ENCODE measurements around the gene ANKRD55.
"Not testable (repeated sequence)": the region's sequence is repeated elsewhere in the genome, so short reads cannot be mapped to it uniquely, and the experiment has no call there.

ANKRD55 gene

DNA sequence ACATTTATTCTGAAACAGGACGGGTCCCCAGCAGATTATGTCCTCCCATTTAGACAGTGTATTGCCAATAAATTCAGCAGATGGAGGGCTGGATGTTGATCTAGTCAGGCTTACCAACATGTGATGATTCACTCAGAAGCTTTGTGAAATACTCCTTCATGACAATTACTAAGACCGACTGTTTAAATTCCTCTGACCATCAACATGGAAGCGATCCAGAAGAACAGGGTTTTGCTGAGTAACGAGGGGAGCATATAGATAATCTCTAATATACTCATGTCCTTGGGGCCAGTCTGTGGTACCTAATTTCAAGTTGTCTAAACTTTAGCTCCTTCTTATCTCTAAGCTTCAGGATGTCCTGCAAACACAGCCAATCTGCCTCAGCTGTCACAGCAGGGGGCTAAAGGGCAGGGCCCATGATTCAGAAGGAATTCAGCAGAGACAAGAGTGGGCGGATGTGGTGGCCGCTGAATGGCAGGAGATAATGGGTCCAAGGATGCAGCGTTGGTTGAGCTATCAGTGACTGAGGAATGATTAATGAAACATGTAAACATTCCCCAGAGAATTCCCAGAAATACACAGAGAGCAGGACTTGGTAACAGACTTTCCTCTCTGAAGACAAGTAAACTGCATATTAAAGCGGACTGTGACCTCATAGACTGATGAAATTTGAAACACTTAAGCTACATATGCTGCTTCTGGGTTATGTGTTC, 109.4 kb downstream of the ANKRD55 start:
- no peak overlapping the region for H3K4me3 ChIP-seq (ENCODE audit: control insufficient read depth, low read depth, low read length)
- peak; percentile 99 for DNase-seq (ENCODE audit: low read depth)
- TF ChIP-seq, protein P1, sequence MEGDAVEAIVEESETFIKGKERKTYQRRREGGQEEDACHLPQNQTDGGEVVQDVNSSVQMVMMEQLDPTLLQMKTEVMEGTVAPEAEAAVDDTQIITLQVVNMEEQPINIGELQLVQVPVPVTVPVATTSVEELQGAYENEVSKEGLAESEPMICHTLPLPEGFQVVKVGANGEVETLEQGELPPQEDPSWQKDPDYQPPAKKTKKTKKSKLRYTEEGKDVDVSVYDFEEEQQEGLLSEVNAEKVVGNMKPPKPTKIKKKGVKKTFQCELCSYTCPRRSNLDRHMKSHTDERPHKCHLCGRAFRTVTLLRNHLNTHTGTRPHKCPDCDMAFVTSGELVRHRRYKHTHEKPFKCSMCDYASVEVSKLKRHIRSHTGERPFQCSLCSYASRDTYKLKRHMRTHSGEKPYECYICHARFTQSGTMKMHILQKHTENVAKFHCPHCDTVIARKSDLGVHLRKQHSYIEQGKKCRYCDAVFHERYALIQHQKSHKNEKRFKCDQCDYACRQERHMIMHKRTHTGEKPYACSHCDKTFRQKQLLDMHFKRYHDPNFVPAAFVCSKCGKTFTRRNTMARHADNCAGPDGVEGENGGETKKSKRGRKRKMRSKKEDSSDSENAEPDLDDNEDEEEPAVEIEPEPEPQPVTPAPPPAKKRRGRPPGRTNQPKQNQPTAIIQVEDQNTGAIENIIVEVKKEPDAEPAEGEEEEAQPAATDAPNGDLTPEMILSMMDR (IDR thresholded peaks at IDR 0.05; ENCODE audit: control insufficient read depth, insufficient read depth, low read depth, low read length, missing control alignments), result no peak

DNA sequence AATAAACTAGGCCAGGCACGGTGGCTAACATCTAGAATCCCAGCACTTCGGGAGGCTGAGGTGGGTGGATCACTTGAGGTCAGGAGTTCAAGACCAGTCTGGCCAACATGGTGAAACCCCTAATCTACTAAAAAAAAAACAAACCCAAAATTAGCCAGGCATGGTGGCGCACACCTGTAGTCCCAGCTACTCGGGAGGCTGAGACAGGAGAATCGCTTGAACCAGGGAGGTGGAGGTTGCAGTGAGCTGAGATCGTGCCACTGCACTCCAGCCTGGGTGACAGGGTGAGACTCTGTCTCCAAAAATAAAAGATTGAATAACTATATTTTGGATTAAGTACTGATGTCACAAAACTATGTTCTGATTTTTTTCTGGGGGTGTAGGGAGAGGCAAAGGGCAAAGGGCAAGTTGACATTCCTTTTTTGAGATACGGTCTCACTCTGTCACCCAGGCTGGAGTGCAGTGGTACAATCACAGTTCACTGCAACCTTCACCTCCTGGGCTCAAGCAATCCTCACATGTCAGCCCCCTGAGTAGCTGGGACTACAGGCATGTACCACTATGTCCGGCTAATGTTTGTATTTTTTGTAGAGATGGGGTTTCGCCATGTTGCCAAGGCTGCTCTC, 110.7 kb downstream of the ANKRD55 start:
- H3K4me3 ChIP-seq (ENCODE audit: control insufficient read depth, low read depth, low read length); DNase-seq (ENCODE audit: low read depth): not testable (repeated sequence)

DNA sequence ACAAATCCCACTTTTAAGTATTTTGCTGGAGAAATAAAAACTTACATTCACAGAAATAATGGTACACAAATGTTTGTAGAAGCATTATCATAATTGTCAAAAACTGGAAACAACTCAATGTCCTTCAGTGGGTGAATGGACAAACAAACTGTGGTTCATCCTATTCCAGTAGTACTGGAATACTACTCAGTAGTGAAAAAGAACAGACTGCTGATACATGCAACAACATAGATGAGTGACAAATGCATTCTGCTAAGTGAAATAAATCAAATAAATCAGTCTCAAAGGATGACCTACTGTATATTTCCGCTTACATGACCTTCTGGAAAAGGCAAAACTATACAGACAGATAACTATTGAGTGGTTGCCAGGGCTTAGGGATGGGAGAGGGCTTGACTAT, 114.1 kb downstream of the ANKRD55 start:
- TF ChIP-seq, protein P1 (IDR thresholded peaks at IDR 0.05; ENCODE audit: control insufficient read depth, insufficient read depth, low read depth, low read length, missing control alignments), result no peak
- DNase-seq (ENCODE audit: low read depth), result no peak
- H3K4me3 ChIP-seq (ENCODE audit: control insufficient read depth, low read depth, low read length), result no peak overlapping the region

DNA sequence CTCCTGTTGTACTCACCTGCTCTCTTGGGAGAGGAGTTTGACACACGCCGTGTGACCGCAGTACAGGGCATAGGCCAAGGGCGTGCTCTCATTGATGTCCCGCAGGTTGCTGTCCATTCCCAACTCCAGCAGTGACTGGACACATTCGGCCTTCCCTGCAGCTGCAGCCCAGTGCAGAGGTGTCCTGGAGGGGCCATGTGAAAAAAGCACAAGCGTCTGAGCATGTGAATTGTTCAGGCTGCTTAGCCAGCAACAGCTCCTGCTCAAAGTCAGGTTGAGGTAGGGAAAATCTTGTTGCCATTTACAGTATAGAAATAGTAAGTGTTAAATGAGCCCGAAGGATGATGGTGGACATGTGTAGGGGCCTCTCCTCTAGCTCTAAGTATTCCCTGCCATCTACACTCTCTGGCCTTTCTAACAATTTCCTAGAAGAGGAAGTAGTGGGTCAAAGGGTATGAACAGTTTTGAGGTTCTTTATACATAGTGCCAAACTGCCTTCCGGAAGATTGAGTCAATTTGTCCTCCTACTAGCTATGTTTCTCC, 116.5 kb downstream of the ANKRD55 start:
- TF ChIP-seq, protein P1 (IDR thresholded peaks at IDR 0.05; ENCODE audit: control insufficient read depth, insufficient read depth, low read depth, low read length, missing control alignments), result no peak
- DNase-seq (ENCODE audit: low read depth), result no peak
- H3K4me3 ChIP-seq (ENCODE audit: control insufficient read depth, low read depth, low read length), result no peak overlapping the region

DNA sequence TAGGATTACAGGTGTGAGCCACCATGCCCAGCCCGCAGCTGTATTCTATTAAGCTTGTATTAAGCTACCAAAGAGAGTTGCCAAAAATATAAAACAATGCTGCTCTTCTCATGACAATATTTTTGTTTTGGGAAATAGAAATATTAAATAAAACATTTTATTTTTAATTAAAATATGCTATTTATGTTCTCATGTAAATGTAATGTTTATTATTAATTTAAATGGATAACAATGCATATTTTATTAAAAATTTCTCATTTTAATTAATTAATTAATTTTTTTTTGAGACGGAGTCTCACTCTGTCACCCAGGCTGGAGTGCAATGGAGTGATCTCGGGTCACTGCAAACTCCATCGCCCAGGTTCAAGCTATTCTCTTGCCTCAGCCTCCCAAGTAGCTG, 117.5 kb downstream of the ANKRD55 start:
- no peak overlapping the region for H3K4me3 ChIP-seq (ENCODE audit: control insufficient read depth, low read depth, low read length)
- no peak for DNase-seq (ENCODE audit: low read depth)
- TF ChIP-seq, protein P1 (IDR thresholded peaks at IDR 0.05; ENCODE audit: control insufficient read depth, insufficient read depth, low read depth, low read length, missing control alignments), result no peak

DNA sequence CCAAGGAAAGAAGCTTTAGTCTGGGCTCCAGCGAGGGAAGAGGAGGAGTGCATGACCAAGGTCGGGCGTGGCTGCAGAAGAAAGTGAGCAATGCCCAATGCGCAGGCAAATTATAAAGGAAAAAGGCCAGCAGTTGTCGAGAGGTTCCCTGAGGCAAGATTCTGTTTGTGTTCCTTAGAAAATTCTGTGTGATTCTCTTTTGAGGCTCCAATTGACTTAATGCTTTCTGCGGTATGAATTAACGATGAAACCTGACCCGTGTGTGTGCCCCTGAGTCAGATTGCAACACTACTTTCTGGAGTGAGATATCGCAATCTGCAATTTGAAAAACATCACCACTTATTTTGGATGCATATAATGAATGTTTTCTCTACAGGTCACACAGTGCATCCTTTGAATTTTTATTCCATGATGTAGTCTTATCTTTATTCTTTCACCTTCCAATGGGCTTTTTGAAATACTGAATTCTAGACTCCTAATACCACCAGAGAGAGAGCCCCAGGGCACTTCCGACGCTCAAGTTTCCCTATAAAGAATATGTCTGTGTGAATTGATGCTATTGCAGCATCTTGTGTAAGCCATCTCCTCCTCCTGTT, 120.5 kb downstream of the ANKRD55 start:
- no peak overlapping the region for H3K4me3 ChIP-seq (ENCODE audit: control insufficient read depth, low read depth, low read length)
- TF ChIP-seq, protein P1 (IDR thresholded peaks at IDR 0.05; ENCODE audit: control insufficient read depth, insufficient read depth, low read depth, low read length, missing control alignments), result no peak
- no peak for DNase-seq (ENCODE audit: low read depth)

DNA sequence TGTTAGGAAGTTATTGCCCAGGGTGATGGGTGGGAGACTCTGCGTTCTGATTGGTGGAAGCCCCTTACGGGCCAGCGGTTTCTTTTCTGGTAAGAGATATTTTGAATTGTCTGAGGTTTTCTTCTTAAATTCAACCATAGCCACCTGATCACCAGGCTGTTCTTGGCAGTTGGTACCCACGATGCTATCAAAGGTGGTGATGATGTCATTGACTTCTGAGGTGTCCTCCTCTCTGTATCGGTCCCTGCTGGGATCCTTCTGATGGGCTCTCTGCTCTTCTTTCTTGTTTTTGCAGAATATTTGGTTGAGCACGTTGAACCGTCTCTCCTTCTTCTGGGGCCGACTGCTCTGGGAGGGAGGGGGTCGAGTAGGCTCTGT, 121.7 kb downstream of the ANKRD55 start:
- no peak for DNase-seq (ENCODE audit: low read depth)
- TF ChIP-seq, protein P1 (IDR thresholded peaks at IDR 0.05; ENCODE audit: control insufficient read depth, insufficient read depth, low read depth, low read length, missing control alignments), result no peak
- H3K4me3 ChIP-seq (ENCODE audit: control insufficient read depth, low read depth, low read length), result no peak overlapping the region
